Measurements from ENCODE around the gene PNMA6A.
"Not testable (repeated sequence)": the region's sequence is repeated elsewhere in the genome, so short reads cannot be mapped to it uniquely, and the experiment has no call there.

Gene PNMA6A

DNA sequence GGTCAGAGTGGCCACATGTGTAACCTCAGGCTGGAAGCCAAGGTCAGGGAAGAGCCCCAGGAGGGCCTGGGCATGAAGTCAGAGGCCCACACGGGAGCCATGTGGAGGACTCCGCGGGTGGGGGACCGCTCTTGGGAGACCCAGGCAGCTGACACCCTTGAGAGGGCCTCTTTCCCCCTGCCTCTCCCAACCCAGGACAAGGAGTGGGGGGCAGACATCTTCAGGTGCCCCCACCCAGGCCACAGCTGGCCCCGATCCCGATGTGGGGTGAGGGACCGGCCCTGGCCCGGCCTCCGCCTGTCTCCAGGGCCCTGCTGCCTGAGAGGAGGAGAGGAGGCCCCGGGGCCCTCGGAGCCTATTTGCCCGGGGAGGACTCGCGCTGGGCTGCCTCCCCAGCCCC, 3.1 kb downstream of the PNMA6A start:
- DNase-seq (ENCODE audit: low read depth): no peak

DNA sequence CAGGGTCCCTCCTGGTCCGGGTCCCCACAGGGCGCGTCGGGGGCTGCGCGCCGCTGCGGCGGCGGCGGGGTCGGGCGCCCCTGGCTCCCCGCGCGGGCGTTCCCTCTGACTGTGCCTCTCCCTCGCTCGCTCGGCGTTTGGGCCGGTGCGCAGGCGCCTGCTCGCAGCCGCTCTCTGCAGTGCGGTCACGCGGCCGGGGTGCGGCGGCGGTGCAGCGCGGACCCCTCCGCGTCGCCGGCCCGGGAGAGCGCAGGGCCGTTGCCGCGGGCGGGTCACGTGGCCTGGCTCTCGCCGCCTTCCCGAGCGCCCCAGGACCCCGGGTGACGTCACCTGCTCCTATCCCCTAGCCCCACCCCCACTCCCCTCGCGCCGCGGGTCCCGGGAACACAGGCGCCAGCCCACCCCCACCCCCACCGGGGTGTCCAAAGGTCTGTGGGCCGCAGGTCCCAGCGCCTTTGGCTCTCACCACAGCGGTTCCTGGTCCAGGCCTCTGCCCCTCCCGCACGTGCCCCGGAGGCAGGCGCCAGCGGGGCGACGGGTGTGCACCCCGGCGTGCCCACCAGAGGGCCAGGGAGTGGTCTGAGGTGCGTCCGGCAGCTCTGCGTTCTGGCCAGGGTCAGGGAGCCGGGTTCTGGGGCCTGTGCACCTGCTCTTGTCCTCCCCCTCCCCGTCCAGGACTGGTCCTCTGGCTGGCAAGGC, 5.3 kb downstream of the PNMA6A start:
- DNase-seq (ENCODE audit: low read depth): not testable (repeated sequence)

DNA sequence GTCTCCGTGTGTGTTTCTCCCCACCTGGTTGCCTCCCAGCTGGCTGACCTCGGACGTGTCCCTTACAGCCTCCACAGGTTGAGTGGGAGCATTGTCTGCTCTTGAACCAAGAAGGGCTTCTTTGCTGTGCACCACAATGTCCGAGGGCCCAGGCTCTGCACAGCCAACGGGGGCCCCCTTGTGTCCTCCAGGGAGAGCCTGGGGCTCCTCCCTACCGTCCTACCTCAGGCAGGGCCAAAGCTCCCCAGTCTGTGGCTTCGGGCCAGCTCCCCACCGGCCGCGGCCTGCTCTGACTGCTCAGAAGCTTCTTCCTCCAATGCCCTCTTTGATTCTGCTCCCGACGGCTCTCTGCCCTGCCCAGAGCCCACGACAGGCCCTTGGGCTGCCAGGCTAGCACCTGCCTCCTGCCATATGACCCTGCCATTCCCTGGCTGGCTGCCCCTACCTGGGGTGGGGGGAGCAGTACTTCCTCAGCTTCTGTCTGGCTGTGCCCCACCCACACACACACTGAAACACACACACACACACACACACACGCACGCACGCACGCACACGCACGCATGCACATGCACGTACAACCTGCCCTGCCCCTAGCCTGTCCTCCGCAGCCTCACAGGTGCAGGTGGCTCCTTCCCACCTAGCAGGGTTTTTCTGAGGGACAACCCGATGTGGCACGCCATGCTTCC, 11.1 kb downstream of the PNMA6A start:
- DNase-seq (ENCODE audit: low read depth): not testable (repeated sequence)

DNA sequence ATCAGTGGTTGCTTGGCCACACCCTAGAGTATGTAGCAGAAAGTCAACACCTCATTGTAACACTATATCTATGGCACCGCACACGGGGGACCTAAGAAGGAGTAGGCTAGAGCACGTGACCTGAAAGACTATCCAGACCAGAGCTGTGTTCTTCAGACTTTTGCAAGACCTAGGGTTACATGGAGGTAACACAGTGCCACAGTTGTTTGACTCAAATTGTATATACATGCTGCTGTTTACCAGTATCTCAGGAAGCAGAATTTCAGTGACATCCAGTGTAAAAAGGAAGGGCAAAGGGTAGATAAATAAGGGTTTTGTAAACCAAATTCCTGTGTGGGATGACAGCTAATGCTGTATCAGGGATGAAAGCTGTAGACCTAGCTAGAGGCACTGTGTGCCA, 30.2 kb downstream of the PNMA6A start:
- no peak for DNase-seq (ENCODE audit: low read depth)

DNA sequence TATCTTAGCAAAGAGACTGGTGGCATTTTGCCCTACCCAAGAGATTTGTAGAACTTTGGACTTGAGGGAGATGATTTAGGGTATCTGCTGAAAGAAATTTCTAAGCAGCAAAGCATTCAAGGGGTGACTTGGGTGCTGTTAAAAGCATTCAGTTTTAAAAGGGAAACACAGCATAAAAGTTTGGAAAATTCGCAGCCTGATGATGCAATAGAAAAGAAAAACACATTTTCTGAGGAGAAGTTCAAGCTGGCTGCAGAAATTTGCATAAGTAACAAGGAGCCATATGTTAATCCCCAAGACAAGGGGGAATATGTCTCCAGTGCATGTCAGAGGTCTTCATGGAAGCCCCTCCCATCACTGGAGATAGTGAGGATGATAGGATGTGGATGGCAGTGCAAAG, 32.7 kb downstream of the PNMA6A start:
- not testable (repeated sequence) for DNase-seq (ENCODE audit: low read depth)

DNA sequence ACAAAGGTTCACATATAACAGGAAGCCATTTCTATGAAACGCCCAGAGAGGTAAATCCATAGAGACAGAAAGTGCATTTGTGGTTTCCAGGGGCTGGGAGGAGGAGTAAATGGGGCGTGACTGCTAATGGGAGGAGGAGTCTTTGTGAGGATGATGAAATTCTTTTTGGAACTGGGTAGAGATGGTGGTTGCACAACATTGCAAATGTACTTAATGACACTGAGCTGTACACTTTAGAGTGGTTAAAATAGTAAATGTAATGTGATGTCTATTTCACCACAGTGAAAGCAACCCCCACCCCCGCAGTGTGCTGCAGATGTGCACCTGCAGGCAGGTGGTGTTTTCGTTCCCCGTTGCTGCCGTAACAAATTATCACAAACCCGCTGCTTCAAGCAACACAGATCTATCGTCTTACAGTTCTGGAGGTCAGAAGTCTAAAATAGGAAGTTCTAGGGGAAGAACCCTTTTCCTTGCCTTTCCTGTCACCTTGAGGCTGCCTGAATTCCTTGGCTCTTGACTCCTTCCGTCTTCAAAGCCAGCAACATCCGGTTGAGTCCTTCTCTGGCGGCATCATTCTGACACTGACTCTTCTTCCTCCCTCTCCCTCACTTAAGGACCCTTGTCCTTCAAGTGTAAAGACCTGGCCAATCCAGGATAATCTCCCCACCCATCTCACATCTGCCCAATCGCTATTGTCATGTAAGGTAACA, 34.0 kb downstream of the PNMA6A start:
- DNase-seq (ENCODE audit: low read depth): not testable (repeated sequence)

DNA sequence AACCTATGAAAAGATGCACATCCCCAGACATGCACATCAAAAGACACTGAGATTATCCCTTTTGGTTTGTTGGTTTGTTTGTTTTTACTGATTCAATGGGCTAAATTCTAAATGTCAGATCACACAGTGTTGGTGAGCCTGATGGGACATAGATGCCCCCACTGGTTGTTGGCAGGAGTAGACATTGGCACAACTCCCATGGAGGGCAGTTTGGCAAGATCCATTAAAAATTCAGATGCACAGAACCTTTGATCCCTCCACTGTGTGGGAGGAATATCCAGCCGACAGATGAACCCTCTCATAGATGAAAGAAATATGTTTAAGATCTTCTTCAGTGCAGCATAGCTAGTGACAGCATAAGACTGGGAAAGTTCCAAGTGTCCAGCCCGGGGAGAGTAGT, 38.5 kb downstream of the PNMA6A start:
- DNase-seq (ENCODE audit: low read depth): not testable (repeated sequence)

DNA sequence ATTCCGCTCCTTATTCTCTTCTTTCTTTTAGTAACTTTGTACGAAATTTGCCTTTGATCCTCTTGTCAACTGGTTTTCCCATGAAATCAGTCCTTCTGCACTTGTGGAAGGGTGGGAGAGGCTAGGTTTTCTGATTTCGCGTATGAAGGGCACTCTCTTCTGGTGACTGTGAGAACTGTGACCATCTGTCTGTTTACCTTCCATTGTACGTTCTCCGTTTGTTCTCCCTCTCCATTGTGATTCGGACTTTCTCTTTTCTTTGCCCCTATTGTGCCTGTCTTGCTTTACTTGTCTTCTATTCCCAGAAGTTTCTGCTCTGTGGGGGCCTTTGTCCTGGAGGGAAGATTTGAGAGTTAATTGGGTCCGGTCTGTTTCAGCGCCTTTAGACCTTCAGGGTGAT, 41.6 kb downstream of the PNMA6A start:
- not testable (repeated sequence) for DNase-seq (ENCODE audit: low read depth)

DNA sequence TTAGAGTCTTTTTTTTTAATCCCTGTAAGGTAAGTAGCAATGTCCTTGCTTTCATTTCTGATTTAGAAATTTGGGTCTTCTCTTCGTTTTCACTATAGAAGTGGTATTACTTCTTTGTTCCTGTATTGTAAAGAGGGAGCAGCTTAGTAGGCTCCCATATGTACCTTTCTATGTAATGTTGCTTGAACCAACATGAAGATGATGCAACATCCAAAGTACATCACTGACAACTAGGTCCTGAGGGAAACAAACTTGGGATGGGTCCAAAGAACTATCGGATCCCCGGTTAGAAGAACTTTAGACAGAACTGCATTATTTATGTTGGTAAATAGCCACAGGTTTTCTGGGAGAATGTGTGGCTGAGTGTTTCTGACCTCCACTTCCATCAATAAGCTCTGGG, 45.5 kb downstream of the PNMA6A start:
- not testable (repeated sequence) for DNase-seq (ENCODE audit: low read depth)

DNA sequence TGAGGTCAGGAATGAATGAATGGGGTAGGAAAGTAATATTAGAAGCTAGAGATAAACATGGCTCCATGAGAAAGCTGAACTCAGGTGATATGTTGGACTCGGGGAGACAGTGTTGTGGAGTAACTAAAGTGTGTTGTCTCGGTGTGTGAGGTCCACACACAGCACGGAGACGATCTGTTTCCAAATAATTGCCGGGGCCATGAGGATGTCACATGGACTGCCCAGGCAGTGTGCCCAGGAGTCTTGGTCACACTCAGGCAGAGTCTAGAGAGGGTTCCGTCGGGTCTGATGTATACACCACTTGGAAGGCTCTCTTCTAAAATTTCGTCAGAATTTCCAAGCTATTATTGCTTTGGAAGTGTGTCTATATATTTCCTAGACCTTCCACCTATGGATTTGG, 48.0 kb downstream of the PNMA6A start:
- DNase-seq (ENCODE audit: low read depth): not testable (repeated sequence)

DNA sequence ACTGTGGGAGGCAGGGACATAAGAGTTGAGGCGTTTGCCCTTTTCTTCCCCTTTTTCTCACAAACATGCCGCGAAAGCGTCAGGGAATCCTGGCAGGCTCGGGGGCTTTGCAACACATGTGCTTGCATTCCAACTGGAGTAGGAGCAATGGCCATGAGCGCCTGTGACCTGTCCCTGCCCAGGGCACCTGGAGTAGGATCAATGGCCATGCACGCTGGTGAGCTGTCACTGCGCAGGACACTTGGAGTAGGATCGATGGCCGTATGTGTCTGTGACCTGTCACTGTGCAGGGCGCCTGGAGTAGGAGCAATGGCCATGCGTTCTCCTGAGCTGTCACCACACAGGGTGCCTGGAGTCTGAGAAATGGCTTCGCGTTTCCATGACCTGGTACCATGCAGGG, 51.2 kb downstream of the PNMA6A start:
- DNase-seq (ENCODE audit: low read depth): not testable (repeated sequence)

Measured in GM04504 (cell line).